Thyroid gland (tissue), 4 donors: ENCODE measurements around the gene LPP. TPM values are rescaled to one million over a fixed set of nuclear protein-coding genes. Genes with fewer than 3 reads are reported as not detected.
"Not testable (repeated sequence)": the region's sequence is repeated elsewhere in the genome, so short reads cannot be mapped to it uniquely, and the experiment has no call there.

Experiments
- DNase-seq, 2 donors: peaks; one replicate each; pipeline ENCODE4 v3.0.0-alpha.2; 2019
- H3K27ac ChIP-seq, 3 donors: fragments of 200-600 bp; sonication (generic); 1 replicate in 2 of 3; 2 replicates in 1 of 3; pipeline ENCODE4 v1.5.1; 2016 to 2019; ENCODE audit warnings: mild to moderate bottlenecking in 1 of 3, moderate library complexity in 1 of 3
- H3K27me3 ChIP-seq: fragments of 200-600 bp; sonication (generic); one replicate; pipeline ENCODE4 v1.5.1; 2019
- H3K36me3 ChIP-seq, 2 donors: fragments of 200-600 bp; sonication (generic); one replicate each; pipeline ENCODE4 v1.5.1; 2016 to 2019
- H3K4me1 ChIP-seq, 2 donors: fragments of 200-600 bp; sonication (generic); one replicate each; pipeline ENCODE4 v1.5.1; 2017 to 2019
- H3K4me3 ChIP-seq, 3 donors: fragments of 200-600 bp; sonication (generic); replicated peaks in 1 of 3; 1 replicate in 2 of 3; 2 replicates in 1 of 3; pipeline ENCODE4 v1.5.1; 2016; ENCODE audit warnings: mild to moderate bottlenecking in 1 of 3
- H3K9me3 ChIP-seq: fragments of 200-600 bp; sonication (generic); one replicate; pipeline ENCODE4 v1.5.1; 2017
- POLR2A ChIP-seq, 2 donors: fragments of 450-650 bp; IDR thresholded peaks; one replicate each; pipeline ENCODE4 v1.6.1; 2017; ENCODE audit warnings: antibody characterized with exemption in 2 of 2, mild to moderate bottlenecking in 2 of 2, moderate library complexity in 1 of 2
- WGBS, 2 donors: methylation state at CpG; one replicate each; pipeline ENCODE4 v1.1.5; 2017; 5-methylcytosine and 5-hydroxymethylcytosine counted together
- intact Hi-C: fragments of 100-400 bp; cut with DNase I; formaldehyde crosslinking; loops from one replicate; pipeline ENCODE4 v1.15.1; 2023
- total RNA-seq, 4 donors: library from RNA; depleted of rRNA; stranded (reverse); fragments of >200 nt; gene quantifications; one replicate each; pipeline ENCODE4 v1.2.3, GENCODE V29; 2016
- TF ChIP-seq, protein P1 (sequence below), 6 experiments: fragments of 200-600 bp in 3 of 6; fragments of 450-650 bp in 3 of 6; sonication (generic) in 3 of 6; IDR thresholded peaks; one replicate each; pipeline ENCODE4 v1.5.1; 2016 to 2019; ENCODE audit warnings: antibody characterized with exemption in 6 of 6, mild to moderate bottlenecking in 2 of 6, inconsistent platforms in 1 of 6, moderate library complexity in 1 of 6

LPP gene
- total RNA-seq, 4 donors from 2014 or later, result 79.0 to 141 (median 82.8) TPM

DNA sequence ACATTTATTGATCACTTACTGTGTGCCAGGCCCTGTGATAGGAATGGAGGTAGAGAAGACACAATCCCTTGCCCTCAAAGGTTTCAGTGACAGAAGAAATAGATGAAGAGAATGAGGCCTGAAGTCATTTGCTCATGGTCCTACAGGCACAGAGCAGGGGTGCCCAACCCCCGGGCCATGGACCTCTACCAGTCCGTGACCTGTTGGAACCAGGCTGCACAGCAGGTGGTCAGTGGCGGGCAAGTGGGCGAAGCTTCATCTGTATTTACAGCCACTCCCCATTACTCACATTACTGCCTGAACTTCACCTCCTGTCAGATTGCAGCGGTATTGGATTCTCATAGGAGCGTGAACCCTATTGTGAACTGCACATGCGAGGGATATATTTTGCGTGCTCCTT is 480.3 kb downstream of the LPP start:
- 96 to 99% methylated on average over 8 of the region's 8 CpGs for WGBS, 2 donors
- no peaks in the 10 kb centered on the region for H3K27me3 ChIP-seq
- no peaks in the 10 kb centered on the region for H3K36me3 ChIP-seq
- peaks cover 9 to 12% of the 10 kb centered on the region in 2 donors for H3K4me1 ChIP-seq
- no peaks in the 10 kb centered on the region for H3K9me3 ChIP-seq
- H3K27ac ChIP-seq, result no peak overlapping the region
- TF ChIP-seq POLR2A (IDR thresholded peaks at IDR 0.05), result no peak
- TF ChIP-seq, protein P1, sequence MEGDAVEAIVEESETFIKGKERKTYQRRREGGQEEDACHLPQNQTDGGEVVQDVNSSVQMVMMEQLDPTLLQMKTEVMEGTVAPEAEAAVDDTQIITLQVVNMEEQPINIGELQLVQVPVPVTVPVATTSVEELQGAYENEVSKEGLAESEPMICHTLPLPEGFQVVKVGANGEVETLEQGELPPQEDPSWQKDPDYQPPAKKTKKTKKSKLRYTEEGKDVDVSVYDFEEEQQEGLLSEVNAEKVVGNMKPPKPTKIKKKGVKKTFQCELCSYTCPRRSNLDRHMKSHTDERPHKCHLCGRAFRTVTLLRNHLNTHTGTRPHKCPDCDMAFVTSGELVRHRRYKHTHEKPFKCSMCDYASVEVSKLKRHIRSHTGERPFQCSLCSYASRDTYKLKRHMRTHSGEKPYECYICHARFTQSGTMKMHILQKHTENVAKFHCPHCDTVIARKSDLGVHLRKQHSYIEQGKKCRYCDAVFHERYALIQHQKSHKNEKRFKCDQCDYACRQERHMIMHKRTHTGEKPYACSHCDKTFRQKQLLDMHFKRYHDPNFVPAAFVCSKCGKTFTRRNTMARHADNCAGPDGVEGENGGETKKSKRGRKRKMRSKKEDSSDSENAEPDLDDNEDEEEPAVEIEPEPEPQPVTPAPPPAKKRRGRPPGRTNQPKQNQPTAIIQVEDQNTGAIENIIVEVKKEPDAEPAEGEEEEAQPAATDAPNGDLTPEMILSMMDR (IDR thresholded peaks at IDR 0.05), result no peak
- DNase-seq, result no peak
- H3K4me3 ChIP-seq, result no peak overlapping the region
- intact Hi-C loops, result no loop called here

DNA sequence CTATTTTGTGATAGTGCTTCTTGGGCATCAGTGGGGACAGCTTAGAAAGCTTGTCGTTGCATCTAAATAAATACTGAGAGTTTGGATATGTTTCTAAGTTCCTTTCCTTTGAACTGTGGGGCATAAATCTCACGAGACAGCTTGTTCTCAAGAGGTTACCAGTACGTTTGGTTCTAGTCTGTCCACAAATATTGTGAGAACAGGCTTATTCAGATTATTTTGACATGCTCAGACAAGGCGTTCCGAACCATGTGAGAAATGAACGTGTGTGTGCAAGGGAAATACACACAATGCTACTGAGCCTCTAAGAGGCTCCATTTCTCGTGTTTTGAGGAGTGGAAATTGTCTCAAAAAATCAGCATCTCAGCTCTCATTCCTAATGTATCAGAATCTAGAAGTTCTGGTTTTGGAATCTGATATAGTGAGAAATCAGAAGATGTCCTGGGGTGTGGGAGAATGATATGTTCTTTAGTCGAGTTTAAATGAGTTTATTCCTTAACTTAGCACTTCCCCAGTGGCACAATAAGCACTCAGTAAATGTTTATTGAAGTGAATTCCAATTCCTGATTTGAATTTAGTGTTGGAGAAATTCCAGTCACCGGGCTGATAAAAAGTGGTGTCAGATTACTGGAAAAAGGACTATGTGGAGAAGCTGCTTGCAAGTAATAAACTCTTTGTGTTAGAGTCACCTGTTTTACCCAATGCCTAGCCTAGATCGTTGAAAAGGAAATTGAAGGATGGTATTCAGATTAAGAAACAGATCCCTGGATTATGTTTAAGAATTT is 481.5 kb downstream of the LPP start:
- no peak for DNase-seq
- H3K27me3 ChIP-seq, result no peaks in the 10 kb centered on the region
- intact Hi-C loops, result no loop called here
- peak overlapping the region in 1 of 3 donors; percentile 37 for H3K27ac ChIP-seq
- H3K9me3 ChIP-seq, result no peaks in the 10 kb centered on the region
- H3K4me3 ChIP-seq, result no peak overlapping the region
- peaks cover 9 to 12% of the 10 kb centered on the region in 2 donors for H3K4me1 ChIP-seq
- TF ChIP-seq, protein P1 (IDR thresholded peaks at IDR 0.05), result no peak
- no peak for TF ChIP-seq POLR2A (IDR thresholded peaks at IDR 0.05)
- WGBS, 2 donors, result 62 to 64% methylated on average over 10 of the region's 10 CpGs
- H3K36me3 ChIP-seq, result no peaks in the 10 kb centered on the region

DNA sequence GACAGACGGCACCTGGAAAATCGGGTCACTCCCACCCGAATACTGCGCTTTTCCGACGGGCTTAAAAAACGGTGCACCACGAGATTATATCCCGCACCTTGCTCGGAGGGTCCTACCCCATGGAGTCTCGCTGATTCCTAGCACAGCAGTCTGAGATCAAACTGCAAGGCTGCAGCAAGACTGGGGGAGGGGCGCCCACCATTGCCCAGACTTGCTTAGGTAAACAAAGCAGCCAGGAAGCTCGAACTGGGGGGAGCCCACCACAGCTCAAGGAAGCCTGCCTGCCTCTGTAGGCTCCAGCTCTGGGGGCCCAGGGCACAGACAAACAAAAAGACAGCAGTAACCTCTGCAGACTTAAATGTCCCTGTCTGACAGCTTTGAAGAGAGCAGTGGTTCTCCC is 482.3 kb downstream of the LPP start:
- H3K4me1 ChIP-seq, result peaks cover 13 to 14% of the 10 kb centered on the region in 2 donors
- intact Hi-C loops, H3K4me3 ChIP-seq, H3K9me3 ChIP-seq, H3K36me3 ChIP-seq, H3K27ac ChIP-seq, H3K27me3 ChIP-seq, DNase-seq: not testable (repeated sequence)
- 93 to 96% methylated on average over 12 to 13 of the region's 13 CpGs for whole genome bisulfite sequencing, 2 donors

DNA sequence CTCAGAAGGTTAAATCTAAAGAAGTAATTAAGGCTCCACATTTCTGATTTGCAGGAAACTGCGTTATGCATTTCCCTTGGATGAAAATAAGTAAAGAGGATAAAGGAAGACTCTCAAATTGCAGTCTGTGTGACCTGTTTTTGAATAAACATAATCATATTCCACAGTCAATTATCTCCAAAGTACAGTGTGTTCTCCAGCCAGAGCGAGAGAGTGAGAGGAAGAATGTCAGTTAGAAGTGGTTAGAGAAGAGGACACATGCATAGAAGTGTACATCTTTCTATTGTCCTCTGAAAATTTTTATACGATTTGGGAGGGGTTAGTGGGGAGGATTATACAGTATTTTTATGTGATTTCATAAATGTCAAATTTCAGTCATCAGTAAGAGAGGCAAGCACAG is 487.1 kb downstream of the LPP start:
- 82 to 91% methylated on average over 3 of the region's 3 CpGs for WGBS, 2 donors
- no peak overlapping the region for H3K27ac ChIP-seq
- no peak overlapping the region for H3K4me3 ChIP-seq
- TF ChIP-seq POLR2A (IDR thresholded peaks at IDR 0.05), result no peak
- TF ChIP-seq, protein P1 (IDR thresholded peaks at IDR 0.05), result no peak
- intact Hi-C loops, result no loop called here
- no peaks in the 10 kb centered on the region for H3K9me3 ChIP-seq
- peaks cover 6% of the 10 kb centered on the region in 2 donors for H3K4me1 ChIP-seq
- no peak for DNase-seq
- no peaks in the 10 kb centered on the region for H3K36me3 ChIP-seq
- no peaks in the 10 kb centered on the region for H3K27me3 ChIP-seq

DNA sequence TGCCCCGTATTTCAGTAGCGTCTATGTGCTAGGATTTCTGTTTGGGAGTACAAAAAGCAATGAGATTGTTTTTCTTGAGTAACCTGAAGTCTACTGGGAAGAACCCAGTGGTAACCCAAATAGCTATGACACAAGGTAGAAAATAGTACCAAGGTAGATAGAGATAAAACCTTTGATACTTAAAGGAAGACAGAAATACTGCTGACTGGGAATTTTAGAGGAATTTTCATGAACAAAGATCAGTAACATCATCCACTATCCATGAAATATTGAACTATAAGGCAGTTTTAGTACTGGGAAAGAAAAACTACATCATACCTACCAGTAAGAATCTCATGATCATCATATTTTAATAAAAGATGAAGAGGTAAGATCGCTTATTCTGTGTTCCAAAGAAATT is 489.8 kb downstream of the LPP start:
- WGBS, 2 donors, result 96 to 100% methylated on average over 3 of the region's 3 CpGs
- intact Hi-C loops, result no loop called here
- Histone ChIP-seq H3K9me3 (no peaks in the 10 kb centered on the region), H3K4me1 (peaks cover 10 to 13% of the 10 kb centered on the region in 2 donors), H3K4me3 (no peak overlapping the region), H3K27me3 (no peaks in the 10 kb centered on the region), H3K36me3 (no peaks in the 10 kb centered on the region), H3K27ac (no peak overlapping the region)
- DNase-seq, result no peak
- TF ChIP-seq, protein P1 (IDR thresholded peaks at IDR 0.05), result no peak
- TF ChIP-seq POLR2A (IDR thresholded peaks at IDR 0.05), result no peak
